Fibroblast of skin of scalp (primary cell): ENCODE data around the gene COL20A1.
"Not testable (repeated sequence)": the region's sequence is repeated elsewhere in the genome, so short reads cannot be mapped to it uniquely, and the experiment has no call there.

Experiments used
- DNase-seq: peaks from one replicate; pipeline ENCODE4 v3.0.0-alpha.2; 2013

Gene COL20A1

GRCh38 chr20:63291811-63292210 is 1.2 kb upstream of the COL20A1 start:
- DNase-seq = no peak

GRCh38 chr20:63292292-63292701 is 689 bp upstream of the COL20A1 start:
- DNase-seq = no peak

- DNase-seq = no peak
Observed at GRCh38 chr20:63293456-63293855, 470 bp downstream of the COL20A1 start.

GRCh38 chr20:63293871-63294535 is 1.0 kb downstream of the COL20A1 start:
- DNase-seq = no peak

DNA sequence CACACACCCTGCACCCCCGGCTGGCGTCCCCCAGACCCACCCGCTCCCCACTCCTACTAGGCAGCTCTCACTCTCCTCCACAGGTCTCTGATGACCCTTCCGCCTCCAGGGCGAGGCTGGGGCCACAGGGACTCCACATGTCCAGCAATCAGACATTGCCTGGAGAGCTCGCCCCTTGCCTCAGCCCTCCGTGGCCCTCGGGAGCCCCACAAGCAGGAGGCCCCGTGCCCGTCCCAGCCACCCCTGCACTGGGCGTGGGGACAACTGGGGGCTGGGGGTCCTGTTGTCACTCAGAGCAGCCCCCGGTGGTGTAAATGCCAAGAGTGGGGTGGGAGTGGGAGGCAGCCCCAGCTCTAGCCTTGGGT is 1.5 kb downstream of the COL20A1 start:
- no peak for DNase-seq

DNA sequence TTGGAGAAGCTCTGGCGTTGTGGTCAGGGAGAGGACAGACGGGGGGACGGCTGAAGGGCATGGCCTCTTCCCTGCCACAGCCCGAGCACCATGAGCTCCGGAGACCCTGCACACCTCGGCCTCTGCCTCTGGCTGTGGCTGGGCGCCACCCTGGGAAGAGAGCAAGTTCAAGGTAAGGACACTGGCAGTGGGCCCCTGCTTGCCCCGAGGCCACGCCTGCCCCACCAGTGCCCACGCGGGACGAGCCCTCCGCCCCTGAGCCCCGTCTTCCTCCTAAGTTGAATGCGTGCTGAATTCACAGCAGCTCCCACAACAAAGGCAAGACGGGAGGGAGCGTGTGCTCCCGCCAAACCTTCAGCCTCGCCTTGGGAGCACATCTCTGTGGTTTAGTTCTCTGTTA is 2.0 kb downstream of the COL20A1 start:
- no peak for DNase-seq

DNA sequence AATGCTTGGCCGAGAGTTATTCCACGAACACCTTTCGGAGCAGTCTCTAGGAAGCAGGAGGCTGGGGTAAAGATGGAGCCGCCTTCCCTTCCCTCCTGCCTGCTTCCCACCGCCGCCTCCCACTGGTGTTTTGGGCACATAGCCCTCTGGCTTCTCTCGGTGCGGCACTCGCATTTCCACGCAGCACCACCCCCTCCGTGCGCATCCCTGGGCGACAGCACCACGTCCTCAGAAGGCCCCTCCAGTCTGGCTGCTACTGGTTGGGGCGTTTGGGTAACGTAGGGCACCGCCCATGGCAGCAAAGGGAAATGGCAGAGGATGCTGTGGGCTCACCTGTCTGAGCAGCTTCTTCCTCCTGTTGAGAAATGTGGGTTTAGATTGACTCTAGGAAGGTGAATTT is 2.4 kb downstream of the COL20A1 start:
- DNase-seq = no peak

DNA sequence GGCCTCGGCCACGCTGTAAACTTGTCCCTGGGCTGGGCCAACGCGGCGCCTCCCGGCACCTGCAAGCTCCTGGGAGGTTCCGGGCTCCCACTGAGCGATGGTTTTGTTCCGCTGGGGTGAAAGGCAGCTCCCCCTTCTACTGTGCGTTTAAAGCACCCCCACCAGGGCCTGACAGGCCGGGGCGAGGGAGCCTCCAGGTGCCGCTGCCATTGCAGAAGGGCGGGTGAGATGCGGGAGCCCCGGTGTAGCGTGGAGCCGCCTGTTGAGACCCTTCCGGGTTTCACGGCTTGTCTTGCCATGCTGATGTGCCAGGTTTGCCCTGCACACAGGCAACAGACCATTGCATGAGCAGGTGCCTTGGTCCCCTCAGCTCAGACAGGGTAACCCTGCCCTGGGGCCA is 2.9 kb downstream of the COL20A1 start:
- no peak for DNase-seq

- no peak for DNase-seq
Observed at GRCh38 chr20:63296531-63297299, 3.7 kb downstream of the COL20A1 start.

DNA sequence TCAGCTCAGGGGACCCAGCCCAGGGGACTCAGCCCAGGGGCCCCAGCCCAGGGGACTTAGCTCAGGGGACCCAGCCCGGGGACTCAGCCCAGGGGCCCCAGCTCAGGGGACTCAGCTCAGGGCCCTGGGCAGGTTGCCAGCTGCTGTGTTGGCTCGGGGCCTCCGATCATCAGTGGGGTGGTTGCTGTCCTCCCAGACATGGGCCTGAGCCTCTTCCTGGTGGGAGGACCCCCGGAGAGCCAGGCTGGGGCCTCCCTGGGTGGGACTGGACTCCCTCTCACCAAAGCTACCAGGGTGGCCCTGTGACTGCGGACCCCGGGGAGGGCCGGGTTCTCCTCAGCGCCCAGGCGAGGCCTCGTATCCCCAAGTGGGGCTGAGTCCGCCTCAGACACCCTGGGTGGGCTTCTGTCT is 4.4 kb downstream of the COL20A1 start:
- no peak for DNase-seq

DNA sequence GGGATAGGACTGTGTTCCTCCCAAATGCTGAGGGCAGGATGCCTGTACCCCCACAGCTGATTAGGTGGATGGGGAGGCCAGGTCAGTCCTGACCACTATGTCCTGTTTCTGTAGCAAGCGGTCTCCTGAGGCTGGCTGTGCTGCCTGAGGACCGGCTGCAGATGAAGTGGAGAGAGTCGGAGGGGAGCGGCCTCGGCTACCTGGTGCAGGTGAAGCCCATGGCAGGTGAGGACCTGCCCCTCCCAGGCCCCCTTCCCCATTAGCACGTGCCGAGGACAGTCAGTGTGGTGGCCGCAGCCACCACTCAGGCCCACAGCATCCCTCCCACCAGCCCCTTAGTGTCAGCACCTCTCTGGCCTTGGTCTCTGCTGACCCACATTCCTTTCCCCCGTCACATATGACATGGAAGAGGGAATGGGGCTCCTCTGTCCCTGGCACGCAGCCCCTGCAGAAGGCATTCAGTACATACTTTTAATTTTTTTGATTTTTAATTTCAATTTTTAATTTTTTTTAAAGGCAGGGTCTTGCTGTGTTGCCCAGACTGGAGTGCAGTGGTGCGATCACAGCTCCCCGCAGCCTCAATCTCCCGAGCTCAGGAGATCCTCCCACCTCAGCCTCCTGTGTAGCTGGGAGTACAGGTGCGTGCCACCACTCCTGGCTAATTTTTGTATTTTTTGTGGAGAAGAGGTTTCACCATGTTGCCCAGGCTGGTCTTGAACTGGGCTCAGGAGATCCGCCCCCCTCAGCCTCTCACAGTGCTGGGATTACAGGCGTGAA is 5.0 kb downstream of the COL20A1 start:
- no peak for DNase-seq

DNA sequence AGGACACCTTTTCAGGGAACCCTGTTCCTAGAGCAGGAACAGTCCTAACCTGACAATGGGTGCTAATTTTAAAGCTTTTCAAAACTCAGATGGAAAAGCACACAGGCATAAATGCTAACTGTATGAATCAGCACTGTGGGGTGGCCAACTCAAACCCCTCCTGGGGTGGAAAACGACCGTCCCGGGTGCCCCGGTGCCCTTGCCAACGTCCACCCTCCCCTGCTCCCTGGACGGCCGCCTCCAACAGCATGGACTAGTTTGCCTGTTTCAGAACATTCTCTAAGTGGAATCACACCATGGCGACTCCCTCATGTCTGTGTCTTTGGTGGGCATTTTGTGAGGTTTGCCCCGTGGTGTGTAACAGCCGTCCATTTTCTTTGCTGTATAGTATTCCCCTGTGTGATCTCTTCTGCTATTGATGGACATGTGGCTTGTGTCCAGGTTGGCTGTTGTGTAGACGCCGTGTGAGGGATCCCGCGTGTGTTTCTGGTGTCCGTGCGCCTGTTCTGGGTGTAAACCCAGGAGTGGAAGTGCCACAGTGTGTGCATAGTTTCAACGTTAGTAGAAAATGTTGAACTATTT is 5.8 kb downstream of the COL20A1 start:
- no peak for DNase-seq

GRCh38 chr20:63301671-63302070 is 8.7 kb downstream of the COL20A1 start:
- DNase-seq = no peak

GRCh38 chr20:63303095-63303666 is 10.2 kb downstream of the COL20A1 start:
- no peak for DNase-seq

- DNase-seq = no peak
Observed at GRCh38 chr20:63305393-63305792, 12.4 kb downstream of the COL20A1 start.

GRCh38 chr20:63305933-63306672 is 13.1 kb downstream of the COL20A1 start:
- not testable (repeated sequence) for DNase-seq

DNA sequence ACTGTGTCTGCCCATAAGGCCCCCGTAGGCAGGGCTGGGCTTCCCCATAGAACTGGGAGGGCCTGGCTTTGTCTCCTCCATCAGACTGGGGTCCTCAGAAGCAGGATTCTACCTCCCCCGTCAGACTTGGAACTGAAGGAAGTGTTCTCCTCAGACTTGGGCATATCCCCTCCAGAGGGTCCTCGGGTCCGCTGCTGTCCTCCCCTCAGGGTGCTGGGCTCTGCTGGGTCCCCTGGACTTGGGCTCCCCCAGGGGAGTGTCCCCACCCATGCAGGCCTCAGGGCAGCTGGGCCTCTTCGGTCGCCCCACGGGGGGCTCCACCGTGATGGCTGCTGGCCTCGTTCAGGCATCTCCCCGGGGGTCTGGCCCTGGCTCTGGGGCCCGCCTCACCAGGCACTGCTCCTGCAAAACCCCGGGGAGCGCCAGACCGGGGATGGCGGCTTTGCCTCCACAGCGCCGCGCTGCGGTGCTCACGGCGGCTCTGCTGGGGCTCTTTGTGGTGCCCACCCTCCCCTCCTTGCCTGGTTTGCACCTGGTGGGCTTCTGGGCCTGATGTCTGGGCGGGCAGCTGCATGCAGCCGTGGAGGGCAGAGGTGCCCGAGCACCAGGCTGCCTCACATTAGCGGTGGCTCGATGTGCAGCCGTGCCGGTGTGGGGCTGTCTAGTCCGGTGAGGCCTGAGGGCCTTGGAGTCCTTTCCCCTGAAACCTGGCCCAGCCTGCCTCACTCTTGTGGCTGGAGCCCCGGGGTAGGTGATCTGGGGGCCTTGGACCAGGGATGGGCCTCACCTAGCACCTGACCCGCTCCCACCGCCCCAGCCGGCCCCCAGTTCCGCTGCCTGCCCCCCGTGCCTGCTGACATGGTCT is 13.9 kb downstream of the COL20A1 start:
- no peak for DNase-seq

GRCh38 chr20:63307538-63308217 is 14.7 kb downstream of the COL20A1 start:
- DNase-seq = no peak

DNA sequence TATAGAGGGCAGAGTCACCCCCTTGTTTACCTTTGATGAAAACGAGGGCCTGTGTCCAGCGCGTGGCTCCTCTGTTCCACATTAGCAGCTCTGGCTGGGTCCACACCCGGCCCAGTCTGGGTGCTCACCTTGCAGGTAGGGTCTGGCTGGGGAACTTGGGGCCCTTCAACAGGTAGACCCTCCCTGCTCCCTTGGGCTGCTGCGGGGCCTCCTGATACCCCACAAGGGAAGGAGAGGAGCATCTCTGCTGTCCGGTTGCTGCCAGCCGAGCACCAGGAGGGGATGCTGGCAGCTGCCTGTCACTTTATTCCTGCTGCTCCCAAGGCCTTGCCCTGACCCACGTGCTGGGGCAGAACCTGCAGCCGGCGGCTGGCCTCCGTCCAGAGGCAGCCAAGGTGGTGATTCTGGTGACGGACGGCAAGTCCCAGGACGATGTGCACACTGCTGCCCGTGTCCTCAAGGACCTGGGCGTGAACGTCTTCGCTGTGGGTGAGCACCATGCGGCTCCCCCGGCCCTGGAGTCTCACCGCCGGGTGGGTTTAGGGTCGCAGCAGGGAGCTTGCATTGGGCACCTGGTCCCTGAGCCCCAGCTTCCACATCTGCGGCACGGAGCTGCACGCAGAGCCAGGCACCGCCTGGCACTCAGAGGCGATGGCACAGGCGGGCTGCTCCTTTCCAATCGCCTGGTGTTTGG is 15.4 kb downstream of the COL20A1 start:
- DNase-seq = no peak
